Activated CD8-positive, alpha-beta memory T cell treated with anti-CD3 and anti-CD28 coated beads for 48 hours (primary cell): ENCODE measurements around the gene CFAP299.
"Not testable (repeated sequence)": the region's sequence is repeated elsewhere in the genome, so short reads cannot be mapped to it uniquely, and the experiment has no call there.

Experiments used
- DNase-seq, 3 experiments: peaks; one replicate each; pipeline ENCODE4 v3.0.0-alpha.2; 2020; ENCODE audit warnings: low read depth in 2 of 3, low spot score in 2 of 3

The CFAP299 gene

DNA sequence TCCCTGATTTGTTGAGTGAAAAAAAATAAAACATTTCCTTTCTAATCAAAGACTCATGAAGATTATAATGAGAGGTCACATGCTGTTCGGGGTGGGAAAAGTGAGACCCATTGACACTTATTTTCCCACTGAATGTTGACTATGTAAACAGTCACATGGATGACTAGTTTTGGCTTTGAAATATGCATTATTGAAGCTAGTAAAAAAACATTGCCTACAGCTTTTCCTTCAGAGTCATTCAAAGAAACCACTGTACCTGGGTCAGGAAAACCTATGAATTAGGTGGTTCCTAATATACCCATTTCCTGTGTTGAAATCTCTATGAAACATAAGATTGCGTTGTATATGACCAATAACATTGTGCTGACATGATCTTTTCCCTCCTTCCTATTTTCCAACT is 251.2 kb downstream of the CFAP299 start:
- no peak for DNase-seq

DNA sequence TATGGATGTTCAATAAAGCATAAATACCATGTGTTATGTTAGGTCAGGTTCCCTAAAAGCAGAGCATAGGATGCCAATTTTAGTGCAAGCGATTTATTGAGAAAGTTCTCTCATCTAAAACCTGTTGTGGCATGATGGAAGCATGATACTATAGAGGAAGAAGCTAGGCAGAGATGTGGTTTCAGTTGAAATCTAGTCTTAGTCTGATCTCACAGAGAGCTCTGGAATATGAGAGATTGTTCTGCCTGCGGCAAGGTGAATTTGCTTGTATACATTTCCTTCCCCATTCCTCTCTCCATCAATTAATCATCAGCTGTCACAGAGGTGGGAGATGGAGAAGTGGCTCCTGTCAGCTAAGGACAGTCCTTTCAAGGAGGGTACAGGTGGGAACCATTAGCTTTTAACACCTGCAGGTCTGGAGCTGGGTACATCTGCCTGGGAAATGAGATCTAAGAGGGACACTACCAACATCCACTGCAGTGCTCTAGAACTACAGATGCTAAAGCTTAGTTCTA is 252.4 kb downstream of the CFAP299 start:
- no peak for DNase-seq

DNA sequence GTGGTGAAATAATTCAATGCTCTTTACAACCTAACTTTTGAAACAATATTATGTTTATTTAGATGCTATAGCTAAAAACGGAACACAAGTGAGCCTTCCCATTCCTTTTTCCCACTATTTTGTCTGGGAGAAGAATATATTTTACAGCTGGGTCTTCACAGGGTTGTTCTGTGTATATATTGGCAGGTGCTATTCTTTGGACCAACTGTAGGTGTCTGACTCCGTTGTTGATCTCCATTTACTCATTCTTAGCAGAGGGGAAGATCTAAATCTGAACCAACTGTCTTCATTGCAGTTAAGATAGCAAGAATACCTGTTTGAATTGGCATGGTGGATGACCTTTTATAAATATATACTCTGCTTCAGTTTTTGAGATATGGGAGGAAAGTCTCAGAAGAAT is 257.4 kb downstream of the CFAP299 start:
- no peak for DNase-seq

DNA sequence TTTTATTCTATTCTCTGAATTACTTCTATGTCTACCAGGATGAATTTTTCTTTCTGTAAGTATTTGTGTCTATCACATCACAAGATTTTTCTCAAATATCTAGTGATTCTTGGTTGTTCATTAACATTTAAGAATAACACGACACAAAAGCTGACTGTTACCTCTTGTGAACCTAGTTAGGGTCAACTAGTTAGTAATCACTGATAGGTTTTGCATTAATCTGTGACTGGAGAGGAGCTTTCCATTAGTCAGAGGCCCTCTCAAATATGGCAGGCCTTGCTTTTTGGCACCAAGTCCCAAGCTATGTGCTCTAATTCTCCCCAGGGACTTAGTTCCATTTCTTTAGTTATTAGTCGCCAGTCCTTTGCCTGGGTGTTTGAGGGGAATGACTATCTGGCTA is 259.2 kb downstream of the CFAP299 start:
- no peak for DNase-seq

DNA sequence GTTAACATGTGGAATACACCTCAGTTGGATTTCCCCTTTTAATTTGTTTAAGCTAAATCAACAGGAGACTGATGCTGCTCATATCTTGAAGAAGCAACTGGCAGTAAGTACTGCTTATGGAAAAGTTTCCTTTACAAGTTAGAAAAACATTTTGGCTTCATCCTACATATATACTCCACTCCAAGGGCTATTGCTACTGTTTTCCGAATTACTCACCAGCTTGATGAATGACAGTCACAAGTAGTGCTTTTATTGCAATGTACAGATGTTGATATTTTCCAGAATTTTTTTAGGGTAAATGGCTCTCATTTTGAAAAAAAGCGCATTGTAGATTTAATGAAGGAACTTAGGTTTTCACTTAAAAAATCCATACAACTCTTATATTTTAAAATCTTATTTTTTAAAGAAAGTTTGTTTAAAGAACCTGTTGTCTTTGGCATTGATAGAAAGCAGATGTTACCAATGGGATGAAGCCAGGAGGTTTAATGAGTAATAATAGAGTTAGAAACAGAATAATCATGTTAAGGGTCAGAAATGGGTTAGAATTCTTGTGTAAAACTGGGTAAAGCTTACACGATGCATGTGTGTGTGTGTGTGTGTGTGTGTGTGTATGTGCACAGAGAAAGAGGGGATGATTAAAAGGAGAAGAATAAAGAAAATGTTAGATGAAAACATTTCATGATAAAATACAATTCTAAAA is 272.9 kb downstream of the CFAP299 start:
- DNase-seq, result no peak

DNA sequence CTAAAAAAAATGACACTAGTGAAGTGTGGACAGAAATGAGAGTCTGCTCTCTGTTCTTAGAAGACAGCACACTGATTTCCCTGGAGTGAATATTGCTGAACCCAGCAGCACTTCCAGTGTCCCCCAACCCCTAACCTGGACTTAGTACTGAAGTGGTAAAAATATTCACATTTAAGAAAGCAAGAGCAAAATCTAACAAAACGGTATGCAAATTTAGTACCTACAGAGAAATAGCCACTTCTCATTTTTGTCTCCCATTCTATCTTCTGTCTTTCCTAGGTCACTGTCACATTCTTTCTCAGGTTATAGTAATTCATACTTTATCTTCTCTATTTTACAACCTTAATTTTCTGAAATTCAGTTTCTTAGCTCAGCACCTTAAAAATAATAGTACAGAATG is 274.7 kb downstream of the CFAP299 start:
- DNase-seq, result no peak

DNA sequence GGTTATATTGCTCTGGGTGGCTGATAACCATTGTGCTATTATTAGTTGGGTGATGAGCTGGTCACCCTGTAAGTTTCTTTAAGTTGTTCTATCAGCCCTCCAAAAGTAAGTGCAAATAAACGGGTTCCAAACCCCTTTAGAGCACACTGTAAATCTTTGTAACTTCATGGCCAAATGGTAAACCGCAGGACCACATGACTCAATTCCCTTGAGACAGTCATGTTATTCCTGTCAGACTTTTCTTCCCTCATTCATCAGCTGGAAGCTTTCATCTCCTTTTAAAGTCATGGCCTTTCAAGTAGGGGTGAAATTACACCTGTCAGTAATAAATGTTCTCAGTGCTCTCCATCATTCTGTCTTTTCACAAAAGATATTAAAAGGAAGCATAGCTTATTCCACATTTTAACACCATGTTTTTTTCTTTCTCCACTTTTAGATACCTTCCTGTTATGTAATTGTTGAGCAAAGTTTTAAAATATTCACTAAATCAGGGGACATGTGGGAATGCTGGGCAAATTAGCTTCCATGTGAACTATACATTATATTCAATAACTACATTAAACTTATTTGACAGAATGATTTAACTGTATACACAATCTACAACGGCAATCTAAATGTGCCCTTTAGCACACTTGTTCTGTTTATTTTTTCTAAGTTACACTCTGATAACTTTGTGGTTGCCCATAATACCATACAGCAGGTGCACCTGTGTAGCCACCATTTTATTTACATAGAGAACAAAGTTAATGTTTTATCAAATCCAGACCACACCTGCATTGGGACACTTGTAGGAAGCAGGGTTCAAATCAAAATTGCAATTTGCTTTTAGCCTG is 275.5 kb downstream of the CFAP299 start:
- no peak for DNase-seq

DNA sequence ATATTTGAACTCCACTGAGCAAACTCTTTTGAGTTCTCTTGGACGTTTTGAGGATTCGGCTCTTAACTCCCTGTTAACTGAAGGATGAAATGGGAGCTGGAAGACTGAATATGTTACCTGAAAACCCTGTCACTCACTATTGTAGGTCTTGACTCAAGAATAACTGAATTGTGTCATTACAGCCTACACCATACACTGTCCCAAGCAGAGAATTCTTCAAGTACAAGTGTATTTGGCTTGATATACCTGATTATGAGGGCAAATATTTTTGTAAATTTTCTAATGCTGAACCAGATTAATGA is 276.1 kb downstream of the CFAP299 start:
- no peak for DNase-seq

DNA sequence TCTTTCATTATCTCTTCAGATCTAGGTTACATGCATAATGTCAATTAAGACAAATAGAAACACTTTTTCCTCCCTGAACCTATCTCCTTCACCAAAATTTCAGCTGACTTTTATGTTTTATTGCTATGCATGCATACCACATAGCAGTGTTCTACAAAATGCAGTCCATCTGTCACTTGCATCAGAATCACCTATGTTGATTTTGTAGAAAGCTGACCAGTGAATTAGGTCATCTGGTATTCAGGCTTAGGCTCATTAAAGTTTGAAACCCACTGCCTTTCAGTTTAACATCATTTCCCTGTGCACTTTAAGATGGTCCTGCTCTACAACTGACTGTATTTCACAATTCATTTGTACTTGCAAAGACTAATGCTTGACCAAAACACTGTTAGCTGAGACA is 277.9 kb downstream of the CFAP299 start:
- no peak for DNase-seq

DNA sequence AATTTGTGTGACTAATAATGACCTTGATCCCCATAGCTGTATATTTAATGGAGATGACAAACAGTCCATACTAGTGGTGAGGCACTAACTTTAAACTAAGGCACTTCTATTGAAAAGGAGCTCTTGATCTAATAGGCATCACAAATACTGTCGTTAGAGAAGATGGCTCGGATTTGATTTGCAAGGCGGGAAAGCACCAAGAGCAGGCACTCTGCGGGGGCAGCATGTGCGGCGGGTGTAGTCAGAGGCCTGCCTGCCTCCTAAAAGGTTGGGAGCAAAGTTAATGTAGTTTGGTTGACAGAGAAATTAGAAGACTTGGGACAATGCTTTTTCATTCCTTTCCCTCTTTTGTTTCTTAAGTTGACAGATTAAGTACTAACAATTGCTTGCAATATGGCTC is 278.8 kb downstream of the CFAP299 start:
- no peak for DNase-seq

DNA sequence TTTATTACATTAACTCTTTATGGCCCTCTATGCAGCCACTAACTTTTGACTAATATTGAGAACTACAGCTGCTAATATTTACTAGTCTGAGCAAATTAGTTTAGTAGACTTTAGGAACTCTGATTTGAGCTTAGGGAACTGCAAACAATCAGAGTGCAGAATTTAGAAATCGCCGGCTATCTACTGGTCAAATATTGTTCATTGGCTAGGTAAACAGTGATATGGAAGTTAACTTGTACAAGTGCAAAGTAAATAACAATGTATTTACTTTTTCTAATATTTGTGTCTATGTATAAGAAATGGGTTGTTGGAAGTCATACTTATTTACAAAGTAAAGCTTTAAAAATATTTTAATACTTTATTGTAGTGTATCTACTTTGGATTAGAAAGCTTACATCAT is 279.6 kb downstream of the CFAP299 start:
- DNase-seq, result no peak

DNA sequence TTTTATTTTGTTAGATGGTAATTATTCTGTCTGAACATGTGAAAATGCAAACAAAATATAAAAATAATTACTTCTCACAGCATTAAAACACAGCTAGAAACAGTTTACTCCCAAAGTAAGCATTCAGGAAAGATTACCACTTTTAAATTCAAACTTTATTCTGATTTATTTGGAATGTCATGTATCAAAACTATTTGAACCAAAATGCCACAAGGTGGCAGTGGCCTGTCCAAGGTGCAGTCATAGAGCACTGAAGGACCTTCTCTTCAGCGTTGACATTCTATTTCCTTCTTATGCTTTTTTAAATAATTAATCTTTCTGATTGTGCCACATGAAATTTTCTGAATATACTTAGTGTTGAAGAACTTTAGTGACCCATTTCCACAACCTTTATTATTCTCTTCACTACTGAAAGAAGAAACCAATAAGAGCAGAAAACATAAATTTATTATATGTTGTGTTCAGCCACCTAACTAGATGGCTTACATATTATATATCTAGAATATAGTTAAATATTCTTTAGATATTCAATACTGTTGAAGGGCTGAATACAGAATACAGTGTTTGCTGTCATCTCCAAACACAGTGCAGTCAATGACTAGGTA is 283.6 kb downstream of the CFAP299 start:
- no peak for DNase-seq

DNA sequence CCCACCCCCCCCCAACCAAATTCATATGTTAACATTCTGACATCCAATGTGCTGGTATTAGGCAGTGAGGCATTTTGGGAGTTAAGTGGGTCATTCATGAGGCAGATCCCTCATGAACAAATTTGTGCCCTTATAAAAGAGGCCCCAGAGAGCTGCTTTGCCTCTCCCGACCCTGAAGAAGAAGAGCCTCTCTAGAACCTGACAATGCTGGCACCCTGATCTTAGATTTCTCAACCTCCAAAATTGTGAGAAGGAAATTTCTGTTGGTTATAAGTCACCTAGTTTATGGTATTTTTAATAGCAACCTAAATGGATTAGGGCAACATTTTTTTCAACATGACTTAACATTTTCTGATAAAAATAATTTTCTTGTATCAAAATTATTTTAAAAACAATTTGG is 296.3 kb downstream of the CFAP299 start:
- DNase-seq, result no peak

DNA sequence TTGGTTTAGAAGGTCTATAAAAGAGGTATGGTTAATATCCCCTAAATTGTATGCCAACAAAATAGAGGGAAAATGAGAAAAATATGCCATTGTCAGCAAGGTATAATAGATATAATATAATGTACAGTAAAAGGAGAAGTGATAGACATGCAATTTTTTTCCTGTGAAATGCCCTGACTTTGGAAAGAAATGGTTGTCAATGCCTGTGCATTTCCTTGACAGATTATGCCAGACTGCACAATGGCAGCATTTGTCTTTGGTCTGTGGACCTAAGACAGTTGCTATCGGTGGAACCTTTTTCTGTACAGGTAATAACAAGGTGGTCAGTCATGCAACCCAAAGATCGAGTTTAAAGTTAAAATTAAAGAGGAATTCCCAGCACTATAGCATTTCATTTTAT is 301.7 kb downstream of the CFAP299 start:
- no peak for DNase-seq

DNA sequence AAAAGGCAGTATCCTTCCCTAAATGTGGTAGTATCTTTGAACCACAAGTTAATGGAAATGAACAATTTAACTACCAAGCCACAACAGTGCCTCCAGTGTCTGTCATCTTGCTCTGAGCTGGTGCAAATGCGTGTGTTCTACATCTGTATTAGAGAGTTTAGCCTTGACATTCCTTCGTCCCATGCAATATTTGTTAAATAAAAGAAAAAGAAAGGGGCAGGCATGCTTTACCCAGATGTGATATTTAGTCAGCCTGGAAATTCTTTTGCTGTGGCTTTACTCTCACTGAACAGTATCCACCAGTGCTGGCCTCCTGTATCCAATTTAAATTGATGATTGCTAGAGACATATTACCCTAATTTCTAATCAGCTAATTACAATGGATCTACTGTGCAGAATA is 310.5 kb downstream of the CFAP299 start:
- DNase-seq, result no peak

DNA sequence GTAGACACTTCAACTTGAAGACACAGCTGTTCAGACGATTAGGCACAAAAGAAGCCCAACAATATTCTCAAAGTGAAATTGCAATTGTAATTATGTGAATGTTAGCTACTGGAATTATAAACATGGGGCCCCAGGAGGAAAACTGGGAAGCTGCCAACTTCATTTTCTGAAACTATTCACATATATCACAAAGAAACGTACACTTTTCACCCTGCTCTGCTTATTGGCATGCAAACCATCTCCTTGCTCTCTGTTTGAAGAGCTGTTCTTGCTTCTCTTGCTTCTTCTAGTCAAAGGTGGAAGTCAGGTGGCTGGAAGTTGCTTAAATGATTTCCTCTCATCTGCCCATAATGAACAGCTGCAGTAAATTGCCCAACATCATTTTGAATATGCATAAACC is 320.1 kb downstream of the CFAP299 start:
- DNase-seq, result no peak

DNA sequence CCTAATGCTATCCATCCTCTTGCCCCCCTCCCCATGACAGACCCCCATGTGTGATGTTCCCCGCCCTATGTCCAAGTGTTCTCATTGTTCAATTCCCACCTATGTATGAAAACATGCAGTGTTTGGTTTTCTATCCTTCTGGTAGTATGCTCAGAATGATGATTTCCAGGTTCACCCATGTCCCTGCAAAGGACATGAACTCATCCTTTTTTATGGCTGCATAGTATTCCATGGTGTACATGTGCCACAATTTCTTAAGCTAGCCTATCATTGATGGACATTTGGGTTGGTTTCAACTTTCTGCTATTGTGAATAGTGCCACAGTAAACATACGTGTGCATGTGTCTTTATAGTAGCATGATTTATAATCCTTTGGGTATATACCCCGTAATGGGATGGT is 334.6 kb downstream of the CFAP299 start:
- DNase-seq, result not testable (repeated sequence)

DNA sequence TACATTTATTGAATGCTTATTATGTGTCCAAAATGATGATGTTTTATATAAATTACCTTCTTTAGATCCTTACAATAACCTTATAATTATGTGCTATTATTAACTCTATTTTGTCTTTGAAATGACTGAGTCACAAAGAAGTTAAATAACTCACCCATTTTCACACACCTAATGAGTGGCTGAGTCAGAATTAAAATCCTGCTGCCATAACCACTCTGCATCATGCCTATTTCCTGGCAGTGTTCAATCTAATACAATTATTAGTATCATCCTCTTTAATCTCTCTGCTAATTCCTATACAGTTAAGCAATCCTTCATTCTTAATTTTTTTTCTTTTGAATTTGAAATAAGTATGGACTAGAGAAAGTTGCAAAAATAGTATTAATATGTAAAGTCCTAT is 342.9 kb downstream of the CFAP299 start:
- no peak for DNase-seq

DNA sequence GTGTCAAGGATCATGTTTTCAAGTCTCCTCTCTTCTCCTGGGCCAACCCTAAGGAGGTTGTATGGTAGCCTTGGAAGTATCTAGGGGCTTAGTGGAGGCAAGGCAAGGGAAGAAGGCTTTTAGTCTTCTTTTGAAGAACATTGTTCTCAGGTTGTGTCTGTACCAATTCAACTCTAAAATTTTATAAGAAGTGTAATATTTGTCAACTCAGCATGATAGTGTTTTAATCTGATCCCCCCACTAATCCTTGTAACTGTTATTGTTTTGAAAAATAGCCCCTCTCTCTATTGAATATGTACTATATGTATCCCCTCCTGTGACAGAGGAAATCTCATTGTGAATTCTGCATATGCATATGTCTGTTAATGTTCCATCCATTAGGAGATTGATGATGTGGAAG is 345.4 kb downstream of the CFAP299 start:
- DNase-seq, result no peak

DNA sequence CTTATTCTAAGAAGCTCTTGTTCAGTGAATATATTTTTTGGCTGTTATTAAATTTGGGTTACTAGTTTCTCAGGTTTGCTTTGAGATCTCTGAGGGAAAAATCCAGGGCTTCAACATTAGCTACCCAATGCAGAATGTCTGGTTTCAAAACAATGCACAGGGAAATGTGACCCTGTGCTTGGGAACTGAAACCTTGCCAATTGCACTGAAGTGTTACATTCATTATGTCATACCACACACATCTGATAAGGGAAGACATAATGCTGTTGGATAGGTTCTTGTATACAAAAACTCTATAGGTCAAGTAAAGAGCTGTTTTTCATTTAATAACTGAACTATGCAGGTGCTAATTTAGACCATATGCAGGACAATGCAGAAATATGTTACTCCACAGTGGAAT is 349.7 kb downstream of the CFAP299 start:
- no peak for DNase-seq

DNA sequence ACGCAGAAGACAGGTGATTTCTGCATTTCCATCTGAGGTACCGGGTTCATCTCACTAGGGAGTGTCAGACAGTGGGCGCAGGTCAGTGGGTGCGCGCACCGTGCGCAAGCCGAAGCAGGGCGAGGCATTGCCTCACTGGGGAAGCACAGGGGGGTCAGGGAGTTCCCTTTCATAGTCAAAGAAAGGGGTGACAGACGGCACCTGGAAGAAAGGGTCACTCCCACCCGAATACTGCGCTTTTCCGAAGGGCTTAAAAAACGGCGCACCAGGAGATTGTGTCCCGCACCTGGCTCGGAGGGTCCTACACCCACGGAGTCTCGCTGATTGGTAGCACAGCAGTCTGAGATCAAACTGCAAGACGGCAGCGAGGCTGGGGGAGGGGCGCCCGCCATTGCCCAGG is 352.2 kb downstream of the CFAP299 start:
- DNase-seq, result not testable (repeated sequence)

DNA sequence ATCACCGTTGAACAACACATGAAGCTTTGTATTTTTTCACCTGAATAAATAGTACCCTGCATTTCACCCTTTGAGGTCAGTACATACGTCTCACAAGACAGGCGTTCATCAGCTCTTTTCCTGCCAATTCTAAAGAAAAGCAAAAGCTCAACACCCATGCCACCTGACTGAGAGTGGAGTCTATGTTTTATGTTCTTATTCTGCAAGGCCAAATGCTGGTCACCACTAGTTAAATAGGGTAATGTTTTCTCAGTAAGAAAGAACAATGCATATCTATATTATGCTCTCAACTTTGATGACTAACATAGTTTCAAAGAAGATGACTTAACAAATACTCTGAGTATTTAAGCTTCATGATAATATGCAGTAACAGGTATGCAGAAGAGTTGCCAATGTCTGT is 358.6 kb downstream of the CFAP299 start:
- DNase-seq, result no peak
